ENCODE results near the gene NELFA.

The NELFA gene

GRCh38 chr4:2008921-2009650 lies at the start of gene NELFA:
Gene NELFA, minus strand, starts transcription at chr4:2008974. Its CDS starts 15 bp downstream, at chr4:2008959.
- TF ChIP-seq TSHZ2 (CRISPR knock-in tag; IDR thresholded peaks at IDR 0.05) (peak; percentile 84), ZFP3 (CRISPR knock-in tag; IDR thresholded peaks at IDR 0.05) (0 out of 2 replicates have a peak, but pooled peaks have one; percentile 22), OSR1 (CRISPR knock-in tag; IDR thresholded peaks at IDR 0.05) (0 out of 2 replicates have a peak, but pooled peaks have one; percentile 61), ZNF565 (CRISPR knock-in tag; conservative IDR thresholded peaks at IDR 0.05; ENCODE audit: low read depth) (peak; percentile 27; the same call in 1 of the 2 replicates), PPARA (CRISPR knock-in tag; IDR thresholded peaks at IDR 0.05; ENCODE audit: borderline replicate concordance) (peak; percentile 72; the same call in 1 of the 2 replicates), ARNTL (CRISPR knock-in tag; IDR thresholded peaks at IDR 0.05; ENCODE audit: borderline replicate concordance, low read depth) (no peak), CSDC2 (CRISPR knock-in tag; IDR thresholded peaks at IDR 0.05) (0 out of 2 replicates have a peak, but pooled peaks have one; percentile 80), SNAI2 (CRISPR knock-in tag; IDR thresholded peaks at IDR 0.05) (peak; percentile 95), ISL1 (CRISPR knock-in tag; IDR thresholded peaks at IDR 0.05) (no peak)
- ATAC-seq, result peak; percentile 92

- TF ChIP-seq CSDC2 (CRISPR knock-in tag; IDR thresholded peaks at IDR 0.05) (no peak), SNAI2 (CRISPR knock-in tag; IDR thresholded peaks at IDR 0.05) (no peak), CSRNP3 (CRISPR knock-in tag; IDR thresholded peaks at IDR 0.05) (no peak), PPARA (CRISPR knock-in tag; IDR thresholded peaks at IDR 0.05; ENCODE audit: borderline replicate concordance) (no peak), ZNF565 (CRISPR knock-in tag; conservative IDR thresholded peaks at IDR 0.05; ENCODE audit: low read depth) (no peak), TOX (CRISPR knock-in tag; IDR thresholded peaks at IDR 0.05; ENCODE audit: borderline replicate concordance) (no peak), ISL1 (CRISPR knock-in tag; IDR thresholded peaks at IDR 0.05) (no peak), GLIS3 (CRISPR knock-in tag; IDR thresholded peaks at IDR 0.05) (no peak), OSR1 (CRISPR knock-in tag; IDR thresholded peaks at IDR 0.05) (no peak), POU6F1 (CRISPR knock-in tag; IDR thresholded peaks at IDR 0.05; ENCODE audit: borderline replicate concordance, low read depth) (no peak), RARB (CRISPR knock-in tag; IDR thresholded peaks at IDR 0.05) (no peak), TSHZ2 (CRISPR knock-in tag; IDR thresholded peaks at IDR 0.05) (no peak), TCF4 (CRISPR knock-in tag; IDR thresholded peaks at IDR 0.05; ENCODE audit: borderline replicate concordance) (no peak), CREB5 (CRISPR knock-in tag; IDR thresholded peaks at IDR 0.05; ENCODE audit: low read depth) (no peak), ARNTL (CRISPR knock-in tag; IDR thresholded peaks at IDR 0.05; ENCODE audit: borderline replicate concordance, low read depth) (no peak), ZNF70 (CRISPR knock-in tag; IDR thresholded peaks at IDR 0.05) (no peak), ZC3H10 (CRISPR knock-in tag; IDR thresholded peaks at IDR 0.05) (no peak), BACH2 (CRISPR knock-in tag; IDR thresholded peaks at IDR 0.05; ENCODE audit: borderline replicate concordance) (no peak)
- no peak for ATAC-seq
Measured at GRCh38 chr4:2057382-2058065, 48.8 kb upstream of the NELFA start.
